Liver (tissue), 3 donors: ENCODE data around the gene CEP85L.

ENCODE experiments used
- CTCF ChIP-seq: fragments of 150-350 bp; IDR thresholded peaks from 2 replicates; pipeline ENCODE4 v1.5.1; 2017; ENCODE audit warnings: improper control_type of control experiment, low read depth, low read length; ENCODE audit not compliant: missing input control
- GABPA ChIP-seq, 2 donors: IDR thresholded peaks in 1 of 2; conservative IDR thresholded peaks in 1 of 2; 2 replicates each; pipeline ENCODE4 v1.6.1; 2016; ENCODE audit warnings: antibody characterized with exemption in 2 of 2, mild to moderate bottlenecking in 1 of 2, moderate library complexity in 1 of 2
- NR2F2 ChIP-seq: IDR thresholded peaks from 2 replicates; pipeline ENCODE4 v1.6.1; 2016; ENCODE audit warnings: antibody characterized with exemption
- RAD21 ChIP-seq, 2 donors: IDR thresholded peaks; 2 replicates each; pipeline ENCODE4 v1.6.1; 2016; ENCODE audit warnings: antibody characterized with exemption in 2 of 2, mild to moderate bottlenecking in 2 of 2
- RXRA ChIP-seq, 2 donors: IDR thresholded peaks; 2 replicates each; pipeline ENCODE4 v1.6.1; 2017 to 2018; ENCODE audit warnings: antibody characterized with exemption in 2 of 2, mild to moderate bottlenecking in 1 of 2
- ZBTB33 ChIP-seq: IDR thresholded peaks from 2 replicates; pipeline ENCODE4 v1.6.1; 2016; ENCODE audit warnings: antibody characterized with exemption
- donor health status: healthy.
- donor health status: healthy.

- no peak for TF ChIP-seq GABPA (IDR thresholded peaks at IDR 0.05 in 1 of 2, conservative IDR thresholded peaks at IDR 0.05 in 1 of 2)
- no peak for TF ChIP-seq CTCF
- no peak for TF ChIP-seq NR2F2
- TF ChIP-seq ZBTB33 = no peak
- no peak for TF ChIP-seq RAD21 (IDR thresholded peaks at IDR 0.05)
- no peak for TF ChIP-seq RXRA (IDR thresholded peaks at IDR 0.05)
Measured at GRCh38 chr6:118621799-118622470, 29.5 kb downstream of the CEP85L start.
